Activated CD4-positive, alpha-beta T cell treated with anti-CD3 and anti-CD28 coated beads, Interleukin-10, Interleukin-2, amounts not matched to agents 100 ng/mL and 50 ng/mL, durations not matched to agents 16 hours and 8 hours (primary cell): Measurements from ENCODE around the gene KNDC1.
"Not testable (repeated sequence)": the region's sequence is repeated elsewhere in the genome, so short reads cannot be mapped to it uniquely, and the experiment has no call there.

Source experiments
- DNase-seq: peaks from one replicate; pipeline ENCODE4 v3.0.0-alpha.2; 2020

Gene KNDC1

GRCh38 chr10:133141144-133141957, 18.7 kb upstream of the KNDC1 start:
- no peak for DNase-seq

GRCh38 chr10:133141958-133142340, 18.1 kb upstream of the KNDC1 start:
- no peak for DNase-seq

GRCh38 chr10:133142523-133143199, 17.4 kb upstream of the KNDC1 start:
- no peak for DNase-seq

GRCh38 chr10:133143200-133143533, 16.9 kb upstream of the KNDC1 start:
- DNase-seq = no peak

- DNase-seq = no peak
Measured at GRCh38 chr10:133143546-133143945, 16.5 kb upstream of the KNDC1 start.

- DNase-seq = no peak
Measured at GRCh38 chr10:133144771-133145170, 15.2 kb upstream of the KNDC1 start.

GRCh38 chr10:133150226-133150625, 9.8 kb upstream of the KNDC1 start:
- DNase-seq = no peak

- DNase-seq = no peak
Measured at GRCh38 chr10:133150656-133151055, 9.4 kb upstream of the KNDC1 start.

GRCh38 chr10:133151071-133151470, 8.9 kb upstream of the KNDC1 start:
- not testable (repeated sequence) for DNase-seq

GRCh38 chr10:133151543-133151972, 8.5 kb upstream of the KNDC1 start:
- no peak for DNase-seq

- DNase-seq = no peak
Measured at GRCh38 chr10:133154411-133154810, 5.6 kb upstream of the KNDC1 start.

- DNase-seq = no peak
Measured at GRCh38 chr10:133154996-133155778, 4.8 kb upstream of the KNDC1 start.

- DNase-seq = no peak
Measured at GRCh38 chr10:133156674-133157579, 3.1 kb upstream of the KNDC1 start.

GRCh38 chr10:133157662-133158436, 2.2 kb upstream of the KNDC1 start:
- no peak for DNase-seq

GRCh38 chr10:133158437-133158755, 1.6 kb upstream of the KNDC1 start:
- DNase-seq = no peak

- no peak for DNase-seq
Measured at GRCh38 chr10:133158756-133159610, 1.0 kb upstream of the KNDC1 start.

GRCh38 chr10:133159611-133159949, 439 bp upstream of the KNDC1 start:
- DNase-seq = no peak

GRCh38 chr10:133160826-133161471, 930 bp downstream of the KNDC1 start:
- DNase-seq = no peak

- no peak for DNase-seq
Measured at GRCh38 chr10:133161486-133162109, 1.6 kb downstream of the KNDC1 start.
